ENCODE measurements around the gene SPAG16.

The SPAG16 gene

GRCh38 chr2:214320211-214320610, 1035.9 kb downstream of the SPAG16 start:
- Histone ChIP-seq H3K9ac (ENCODE audit: low read length) (no peak overlapping the region), H3K4me3 (ENCODE audit: low read depth, low read length, poor library complexity, severe bottlenecking) (no peak overlapping the region), H3K27ac (ENCODE audit: low read depth, low read length, poor library complexity, severe bottlenecking) (no peak overlapping the region), H3K79me2 (ENCODE audit: insufficient read depth, low read length) (no peaks in the 10 kb centered on the region), H4K20me1 (ENCODE audit: insufficient read depth, low read length) (no peaks in the 10 kb centered on the region), H3K4me1 (ENCODE audit: insufficient read depth, low read length, severe bottlenecking) (no peaks in the 10 kb centered on the region), H3K4me2 (ENCODE audit: low read length) (no peak overlapping the region), H3K36me3 (ENCODE audit: insufficient read depth, low read length) (no peaks in the 10 kb centered on the region), H2AFZ (ENCODE audit: low read length) (no peak overlapping the region), H3K9me2 (ENCODE audit: low read depth, low read length) (no peaks in the 10 kb centered on the region), H3K27me3 (ENCODE audit: insufficient read depth, low read length) (no peaks in the 10 kb centered on the region), H3K9me3 (ENCODE audit: low read length) (no peaks in the 10 kb centered on the region), H3F3A (ENCODE audit: insufficient read depth, low read length) (no peaks in the 10 kb centered on the region)
- no peak for TF ChIP-seq CTCF (IDR thresholded peaks at IDR 0.05; ENCODE audit: low read length)
- no peak for TF ChIP-seq EZH2 (IDR thresholded peaks at IDR 0.05; ENCODE audit: borderline replicate concordance, low read length)

DNA sequence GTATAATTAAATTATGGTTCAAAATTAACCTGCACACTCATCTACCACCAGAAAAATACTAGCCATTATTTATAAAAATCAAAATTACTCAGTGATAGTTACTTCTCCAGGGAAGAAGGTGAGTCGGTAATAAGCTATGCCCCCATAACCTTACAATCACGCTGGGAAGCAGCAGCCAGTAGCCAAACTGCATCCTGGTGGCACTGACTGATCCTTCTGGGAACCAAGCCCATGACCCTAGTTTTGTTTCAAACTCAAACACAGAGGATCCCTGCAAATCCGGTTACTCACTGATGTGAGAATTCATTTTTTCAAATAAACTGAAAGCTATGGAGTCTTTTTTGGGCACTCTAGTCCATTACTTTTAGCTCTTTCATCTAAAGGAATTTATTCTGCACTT, 1038.4 kb downstream of the SPAG16 start:
- H3K9ac ChIP-seq (ENCODE audit: low read length): no peak overlapping the region
- no peaks in the 10 kb centered on the region for H3K4me1 ChIP-seq (ENCODE audit: insufficient read depth, low read length, severe bottlenecking)
- no peaks in the 10 kb centered on the region for H3K9me3 ChIP-seq (ENCODE audit: low read length)
- no peak overlapping the region for H3K27ac ChIP-seq (ENCODE audit: low read depth, low read length, poor library complexity, severe bottlenecking)
- no peak overlapping the region for H3K4me2 ChIP-seq (ENCODE audit: low read length)
- H3K4me3 ChIP-seq (ENCODE audit: low read depth, low read length, poor library complexity, severe bottlenecking): no peak overlapping the region
- H3K9me2 ChIP-seq (ENCODE audit: low read depth, low read length): no peaks in the 10 kb centered on the region
- no peaks in the 10 kb centered on the region for H3K36me3 ChIP-seq (ENCODE audit: insufficient read depth, low read length)
- H4K20me1 ChIP-seq (ENCODE audit: insufficient read depth, low read length): no peaks in the 10 kb centered on the region
- TF ChIP-seq CTCF (IDR thresholded peaks at IDR 0.05; ENCODE audit: low read length) (no peak), EZH2 (IDR thresholded peaks at IDR 0.05; ENCODE audit: borderline replicate concordance, low read length) (no peak)
- no peak overlapping the region for H2AFZ ChIP-seq (ENCODE audit: low read length)
- H3K27me3 ChIP-seq (ENCODE audit: insufficient read depth, low read length): no peaks in the 10 kb centered on the region
- H3F3A ChIP-seq (ENCODE audit: insufficient read depth, low read length): no peaks in the 10 kb centered on the region
- H3K79me2 ChIP-seq (ENCODE audit: insufficient read depth, low read length): no peaks in the 10 kb centered on the region

- no peaks in the 10 kb centered on the region for H3K4me1 ChIP-seq (ENCODE audit: insufficient read depth, low read length, severe bottlenecking)
- no peak for TF ChIP-seq EZH2 (IDR thresholded peaks at IDR 0.05; ENCODE audit: borderline replicate concordance, low read length)
- no peaks in the 10 kb centered on the region for H3K9me3 ChIP-seq (ENCODE audit: low read length)
- no peaks in the 10 kb centered on the region for H3K36me3 ChIP-seq (ENCODE audit: insufficient read depth, low read length)
- no peak overlapping the region for H3K4me2 ChIP-seq (ENCODE audit: low read length)
- H4K20me1 ChIP-seq (ENCODE audit: insufficient read depth, low read length): no peaks in the 10 kb centered on the region
- no peaks in the 10 kb centered on the region for H3K79me2 ChIP-seq (ENCODE audit: insufficient read depth, low read length)
- H3F3A ChIP-seq (ENCODE audit: insufficient read depth, low read length): no peaks in the 10 kb centered on the region
- H3K27me3 ChIP-seq (ENCODE audit: insufficient read depth, low read length): no peaks in the 10 kb centered on the region
- no peak overlapping the region for H3K27ac ChIP-seq (ENCODE audit: low read depth, low read length, poor library complexity, severe bottlenecking)
- no peak overlapping the region for H3K4me3 ChIP-seq (ENCODE audit: low read depth, low read length, poor library complexity, severe bottlenecking)
- no peaks in the 10 kb centered on the region for H3K9me2 ChIP-seq (ENCODE audit: low read depth, low read length)
- H3K9ac ChIP-seq (ENCODE audit: low read length): no peak overlapping the region
- no peak overlapping the region for H2AFZ ChIP-seq (ENCODE audit: low read length)
These were observed 1041.1 kb downstream of the SPAG16 start for GRCh38 chr2:214325404-214325803.

- Histone ChIP-seq H3K4me1 (ENCODE audit: insufficient read depth, low read length, severe bottlenecking) (no peaks in the 10 kb centered on the region), H3K4me3 (ENCODE audit: low read depth, low read length, poor library complexity, severe bottlenecking) (no peak overlapping the region), H3K9me3 (ENCODE audit: low read length) (no peaks in the 10 kb centered on the region), H3K79me2 (ENCODE audit: insufficient read depth, low read length) (no peaks in the 10 kb centered on the region), H3K27ac (ENCODE audit: low read depth, low read length, poor library complexity, severe bottlenecking) (no peak overlapping the region), H2AFZ (ENCODE audit: low read length) (no peak overlapping the region), H3F3A (ENCODE audit: insufficient read depth, low read length) (no peaks in the 10 kb centered on the region), H3K4me2 (ENCODE audit: low read length) (no peak overlapping the region), H3K36me3 (ENCODE audit: insufficient read depth, low read length) (no peaks in the 10 kb centered on the region), H3K9me2 (ENCODE audit: low read depth, low read length) (no peaks in the 10 kb centered on the region), H4K20me1 (ENCODE audit: insufficient read depth, low read length) (no peaks in the 10 kb centered on the region), H3K27me3 (ENCODE audit: insufficient read depth, low read length) (no peaks in the 10 kb centered on the region), H3K9ac (ENCODE audit: low read length) (no peak overlapping the region)
- no peak for TF ChIP-seq EZH2 (IDR thresholded peaks at IDR 0.05; ENCODE audit: borderline replicate concordance, low read length)
- no peak for TF ChIP-seq CTCF (IDR thresholded peaks at IDR 0.05; ENCODE audit: low read length)
These were observed 1044.7 kb downstream of the SPAG16 start for GRCh38 chr2:214328941-214329340.

Measured in OCI-LY1 (cell line).